ENCODE data around the gene SGMS2.
"Not testable (repeated sequence)": the region's sequence is repeated elsewhere in the genome, so short reads cannot be mapped to it uniquely, and the experiment has no call there.

Gene SGMS2

DNA sequence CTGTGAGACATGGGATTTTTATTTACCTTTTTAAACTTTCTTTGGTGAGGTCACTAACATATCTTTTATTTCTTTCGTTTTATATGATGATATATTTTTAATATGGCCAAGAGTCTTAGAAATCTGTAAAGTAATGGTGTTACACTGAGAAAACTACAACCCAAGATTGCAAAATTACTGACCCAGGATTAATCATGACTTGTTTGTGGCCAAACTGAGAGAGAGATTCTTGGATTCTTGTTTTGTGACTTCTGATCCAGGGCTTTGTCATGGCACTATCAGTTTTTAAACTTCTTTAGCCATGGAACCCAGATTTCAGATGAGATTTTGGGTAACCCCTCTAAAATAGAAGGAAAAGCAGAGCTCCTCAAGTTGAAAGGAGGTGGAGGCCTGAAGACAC lies 42.0 kb downstream of the SGMS2 start:
- DNase-seq (ENCODE audit: low spot score), result no peak

DNA sequence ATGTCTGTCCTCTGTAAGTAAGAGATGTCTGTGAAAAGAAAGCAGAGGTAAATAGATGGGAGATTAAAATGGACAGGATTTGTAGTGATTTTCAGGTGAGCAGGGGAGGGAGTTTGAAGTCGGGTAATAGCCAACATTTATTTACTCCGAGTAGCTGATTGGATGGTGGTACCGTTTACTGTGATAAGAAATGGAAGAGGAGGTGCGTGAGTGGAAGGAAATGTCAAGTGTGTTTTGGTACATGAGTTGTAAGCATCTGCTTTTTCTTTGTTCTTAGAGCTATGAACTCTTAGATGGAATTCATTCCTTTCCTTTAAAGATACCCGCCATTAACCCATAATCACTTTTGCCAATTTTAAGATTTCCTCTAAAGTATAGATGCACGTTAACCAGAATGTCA lies 45.5 kb downstream of the SGMS2 start:
- no peak for DNase-seq (ENCODE audit: low spot score)

DNA sequence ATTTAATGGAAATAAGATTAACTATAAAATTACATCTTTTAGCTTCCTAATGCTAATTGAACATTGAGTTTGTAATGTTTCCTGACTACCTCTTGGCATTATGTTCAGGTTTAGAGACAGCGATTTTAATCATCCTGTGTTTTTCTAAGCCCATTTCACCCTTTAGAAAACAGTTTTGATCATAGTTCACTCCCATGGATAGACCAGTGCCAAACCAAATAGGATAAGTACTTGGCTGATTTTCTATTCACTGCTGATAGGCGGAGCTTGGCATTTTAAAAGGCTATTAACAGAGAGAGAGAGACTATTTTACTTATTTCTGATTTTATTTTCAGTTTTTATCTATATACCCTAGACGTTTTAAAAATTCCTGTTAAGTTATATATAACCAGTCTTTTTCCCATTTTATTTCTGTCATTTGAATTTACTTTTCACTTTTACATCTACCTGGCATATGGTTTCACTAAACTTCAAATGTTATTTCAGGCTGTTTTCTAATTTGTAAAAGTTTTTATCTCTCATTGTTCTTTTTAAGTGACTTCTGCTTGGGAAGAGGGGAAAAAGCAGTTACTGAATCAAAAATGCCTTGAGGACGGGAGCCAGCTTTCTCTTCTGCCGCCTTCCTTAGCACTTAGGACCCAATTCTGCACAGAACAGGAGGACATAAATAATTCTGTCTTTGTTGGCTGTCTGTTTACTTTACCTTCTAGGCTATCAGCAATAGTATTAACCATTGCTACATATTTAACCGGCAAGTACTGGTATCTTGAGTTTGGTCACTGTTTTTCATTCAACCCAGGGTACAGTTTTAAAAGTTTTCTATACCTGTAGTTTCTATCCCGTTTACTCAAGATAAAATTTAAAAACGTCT lies 46.4 kb downstream of the SGMS2 start:
- DNase-seq (ENCODE audit: low spot score), result no peak

DNA sequence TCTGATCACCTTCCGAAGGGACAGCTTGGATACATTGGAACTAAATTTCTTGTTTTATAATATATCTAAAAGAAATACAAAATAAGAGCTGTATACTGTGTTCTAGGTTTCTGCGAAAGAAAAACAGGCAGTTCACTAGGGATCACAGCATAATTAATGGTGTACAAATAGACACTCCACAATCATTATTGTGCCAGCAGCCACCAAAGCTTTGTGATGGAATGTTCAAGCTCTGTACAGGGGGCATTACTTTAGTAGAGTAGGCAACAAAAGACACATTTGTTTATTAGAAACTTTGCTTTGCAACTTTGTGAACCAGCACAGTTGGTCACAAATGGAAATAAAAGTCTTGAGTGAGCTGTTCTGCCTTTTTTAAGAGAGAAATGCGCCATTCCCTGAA lies 49.3 kb downstream of the SGMS2 start:
- no peak for DNase-seq (ENCODE audit: low spot score)

DNA sequence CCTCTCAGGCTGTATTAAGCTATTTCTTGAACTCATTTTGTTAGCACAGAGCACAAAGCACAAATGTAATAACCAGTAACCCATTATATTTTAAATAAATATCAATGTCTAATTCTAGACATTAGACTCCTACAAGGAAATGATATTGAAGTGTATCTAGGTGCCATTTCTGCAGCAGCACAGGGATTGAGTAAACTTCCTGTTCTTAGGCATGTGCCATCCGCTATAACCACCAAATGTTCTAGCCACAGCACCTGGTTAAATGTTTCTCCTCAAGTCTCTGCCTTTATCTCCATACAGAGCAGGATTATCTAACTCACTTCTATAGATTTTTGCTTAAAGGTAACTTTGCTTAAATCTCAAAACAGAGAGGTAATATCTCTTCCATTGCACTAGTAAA lies 51.4 kb downstream of the SGMS2 start:
- DNase-seq (ENCODE audit: low spot score), result no peak

DNA sequence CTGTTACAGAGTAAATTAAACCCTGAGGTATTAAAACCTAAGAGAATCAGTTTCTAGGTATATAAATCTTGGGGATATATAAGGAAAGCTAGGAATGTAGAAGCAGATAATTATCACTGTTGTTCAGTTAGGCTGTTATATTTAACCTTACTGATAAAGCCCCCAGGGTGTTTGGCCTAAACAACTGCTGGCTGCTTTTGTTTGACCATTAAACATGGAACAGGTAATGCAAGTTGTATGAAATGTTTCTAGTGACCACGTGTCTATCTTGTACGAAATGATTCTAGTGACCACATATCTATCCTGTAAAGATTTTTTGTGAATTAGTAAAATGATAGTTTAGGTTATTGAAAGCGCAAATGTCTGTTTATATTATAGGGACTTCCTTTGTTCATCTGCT lies 52.6 kb downstream of the SGMS2 start:
- no peak for DNase-seq (ENCODE audit: low spot score)

DNA sequence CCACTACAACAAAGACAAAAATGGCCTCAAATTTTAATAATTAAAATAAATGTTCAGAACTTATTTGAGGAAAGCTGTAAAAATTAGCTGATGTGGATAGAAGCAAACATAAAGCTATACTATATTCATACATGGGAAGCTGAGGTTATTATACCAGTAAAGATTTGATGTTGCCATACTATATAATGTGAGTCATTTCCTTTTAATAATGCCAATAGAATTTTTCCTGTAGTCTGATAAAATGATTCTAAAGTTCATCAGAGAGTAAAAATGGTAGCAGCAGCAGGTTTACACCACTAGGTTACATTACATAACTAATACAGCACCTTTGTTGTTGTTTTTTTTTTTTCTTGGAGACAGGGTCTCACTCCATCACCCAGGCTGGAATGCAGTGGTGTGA lies 61.1 kb downstream of the SGMS2 start:
- DNase-seq (ENCODE audit: low spot score), result no peak

DNA sequence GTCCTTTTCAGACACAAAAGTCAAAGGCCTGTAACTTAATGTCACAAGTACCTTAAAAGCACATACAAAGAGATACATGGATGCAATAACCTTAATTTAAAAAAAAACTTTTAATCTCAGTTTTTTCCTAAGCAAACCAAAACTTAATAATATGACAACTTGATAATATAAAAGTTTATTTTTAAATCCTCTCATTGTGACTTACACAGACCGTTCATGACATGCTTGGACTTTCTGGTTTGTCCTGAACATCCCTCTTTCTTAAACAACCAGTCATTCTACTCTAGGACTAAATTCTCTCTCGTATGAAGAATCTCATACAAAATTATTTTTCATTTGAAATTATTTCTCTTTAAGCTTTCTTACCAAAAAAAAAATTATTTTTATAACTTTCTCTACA lies 63.5 kb downstream of the SGMS2 start:
- DNase-seq (ENCODE audit: low spot score), result peak; percentile 2

DNA sequence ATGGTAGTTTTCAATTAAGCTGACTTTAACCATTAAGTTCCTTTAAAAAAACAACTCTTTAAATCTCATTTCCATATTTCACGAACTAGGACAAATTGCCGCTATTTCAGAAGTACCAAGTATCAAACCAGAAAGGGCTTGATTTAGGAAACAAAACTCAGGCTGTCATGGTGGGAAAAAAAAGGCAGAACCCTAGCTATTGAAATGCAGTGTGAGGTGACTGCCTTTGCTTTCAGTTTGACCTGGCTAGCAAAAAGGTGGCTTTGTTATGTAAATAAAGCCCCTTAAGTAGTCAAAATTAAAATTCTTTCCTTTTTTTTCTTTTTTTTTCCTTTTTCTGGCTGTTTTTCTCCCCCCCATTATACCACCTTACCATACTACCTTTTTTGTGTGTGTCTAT lies 66.0 kb downstream of the SGMS2 start:
- no peak for DNase-seq (ENCODE audit: low spot score)

DNA sequence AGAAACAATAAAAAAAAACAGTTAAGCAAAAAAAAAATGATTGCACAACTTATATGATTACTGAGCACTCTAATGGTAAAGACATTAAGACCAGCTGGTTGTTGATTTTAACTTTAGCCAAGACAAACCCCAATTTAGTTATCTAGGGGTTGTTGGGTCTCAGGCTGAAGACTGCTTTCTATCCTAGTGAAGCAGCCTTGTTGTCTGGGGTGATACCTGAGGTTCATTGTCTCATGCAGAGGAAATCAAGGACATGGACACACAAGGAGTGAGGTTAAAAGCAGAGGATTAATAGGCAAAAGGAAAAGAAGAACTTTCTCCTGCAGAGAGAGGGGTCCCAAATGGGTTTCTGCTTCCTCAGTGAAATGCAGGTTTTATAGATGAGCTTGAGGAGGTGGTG lies 66.6 kb downstream of the SGMS2 start:
- DNase-seq (ENCODE audit: low spot score), result no peak

DNA sequence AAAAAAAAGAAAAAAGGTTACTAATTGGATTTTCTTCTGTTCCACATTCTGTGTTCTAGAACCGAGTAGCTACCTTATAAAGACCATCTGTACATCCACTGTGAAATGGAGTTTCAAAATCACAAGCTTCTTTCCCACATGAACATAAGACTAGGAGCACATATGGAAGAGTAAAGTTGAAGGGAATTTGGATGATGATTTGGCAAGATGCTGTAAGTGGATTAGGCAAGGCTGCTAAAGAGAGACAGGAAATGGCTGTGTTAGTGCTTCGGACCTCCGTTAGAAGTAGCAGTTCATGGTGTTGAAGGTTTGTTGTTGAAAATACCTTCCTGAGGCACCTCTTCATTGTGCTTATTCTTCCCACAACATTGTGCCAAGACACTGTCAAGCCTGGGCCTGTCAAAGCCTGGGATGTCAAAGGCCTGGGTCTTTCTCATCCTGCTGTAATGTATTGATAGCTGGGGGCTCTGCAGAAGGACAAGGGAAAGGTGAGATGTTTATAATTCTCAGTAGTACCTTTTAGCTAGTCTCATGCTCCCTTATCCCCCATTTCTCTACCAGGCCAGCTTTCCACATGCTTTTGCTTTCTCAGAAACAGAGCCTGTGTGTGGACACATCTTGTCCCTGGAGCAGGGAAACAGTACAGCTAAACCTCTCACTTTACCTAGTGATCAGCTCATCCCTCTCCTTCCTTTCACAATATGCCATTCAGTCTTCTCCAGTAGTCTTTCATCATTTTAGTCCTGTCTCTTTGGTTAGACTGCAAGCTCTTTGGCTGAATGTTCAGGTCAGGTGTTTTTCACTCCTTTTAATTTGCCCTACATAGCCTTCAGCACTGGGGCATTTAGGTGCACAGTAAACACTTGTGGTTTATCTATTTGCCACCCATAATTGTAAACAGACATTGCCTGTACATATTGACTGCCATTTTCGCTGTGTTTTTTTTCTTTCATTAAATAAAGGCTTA lies 68.7 kb downstream of the SGMS2 start:
- no peak for DNase-seq (ENCODE audit: low spot score)

DNA sequence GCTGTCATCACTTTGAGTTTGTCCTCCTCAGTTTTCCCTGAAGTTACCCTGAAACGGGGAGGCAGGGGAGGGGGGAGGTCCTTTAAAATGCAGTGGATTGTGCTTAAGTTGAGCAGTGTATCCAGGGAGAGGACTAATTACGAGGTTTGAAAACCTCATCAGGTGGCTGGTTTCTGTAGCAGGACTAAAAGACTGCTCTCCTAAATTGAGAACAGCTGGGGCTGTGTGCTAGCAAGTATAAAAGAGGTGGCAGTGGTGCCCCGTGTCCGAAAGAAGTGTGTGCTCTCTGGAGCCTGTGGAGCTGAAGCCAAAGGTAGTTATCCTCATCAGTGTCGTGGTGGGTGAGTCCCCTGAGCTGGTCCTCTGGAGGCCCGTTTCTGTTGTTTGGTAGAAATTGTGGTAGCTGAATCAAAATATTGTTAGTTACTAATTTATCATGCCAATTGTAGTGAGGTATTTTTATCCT lies 69.4 kb downstream of the SGMS2 start:
- no peak for DNase-seq (ENCODE audit: low spot score)

DNA sequence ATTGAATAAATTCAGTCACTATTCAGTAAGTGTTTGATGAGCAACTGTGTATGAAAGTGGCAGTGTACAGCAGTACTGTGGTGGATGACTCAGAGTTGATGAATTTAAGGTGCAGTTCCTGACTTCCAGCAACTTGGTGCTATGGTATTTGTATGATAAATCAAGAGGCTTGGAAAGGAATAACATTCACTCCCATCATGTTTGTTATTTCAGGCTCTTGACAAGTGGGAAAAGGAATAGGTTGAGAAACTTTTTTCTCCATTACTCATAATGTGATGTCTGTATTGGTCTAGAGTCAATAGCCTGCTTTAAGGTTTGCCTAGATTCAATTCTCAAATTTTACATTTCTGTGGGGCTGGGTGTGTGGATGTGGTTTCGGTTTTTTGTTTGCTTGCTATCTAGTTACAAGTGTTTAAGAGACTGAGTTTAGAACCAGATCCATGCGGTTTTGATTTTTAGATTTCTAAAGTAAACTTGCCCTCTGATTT lies 71.5 kb downstream of the SGMS2 start:
- peak; percentile 99 for DNase-seq (ENCODE audit: low spot score)

DNA sequence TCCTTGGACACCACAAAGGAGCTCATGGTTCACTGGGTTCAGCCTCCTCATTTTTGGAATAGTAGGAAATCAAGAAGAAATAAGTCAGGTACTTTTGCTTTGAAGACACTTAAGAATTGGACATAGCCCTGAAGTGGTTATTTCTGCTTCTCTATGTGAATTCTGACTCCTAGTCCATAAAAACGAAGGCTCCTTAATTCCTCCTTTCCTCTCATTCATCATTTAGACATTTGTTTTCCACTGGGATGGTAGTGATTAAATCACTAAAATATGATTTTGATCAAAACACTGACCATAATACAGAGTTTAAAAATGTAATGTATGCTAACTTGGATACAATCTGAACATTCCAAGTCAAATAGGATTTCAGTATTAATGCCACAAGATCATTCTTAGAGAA lies 71.9 kb downstream of the SGMS2 start:
- no peak for DNase-seq (ENCODE audit: low spot score)

DNA sequence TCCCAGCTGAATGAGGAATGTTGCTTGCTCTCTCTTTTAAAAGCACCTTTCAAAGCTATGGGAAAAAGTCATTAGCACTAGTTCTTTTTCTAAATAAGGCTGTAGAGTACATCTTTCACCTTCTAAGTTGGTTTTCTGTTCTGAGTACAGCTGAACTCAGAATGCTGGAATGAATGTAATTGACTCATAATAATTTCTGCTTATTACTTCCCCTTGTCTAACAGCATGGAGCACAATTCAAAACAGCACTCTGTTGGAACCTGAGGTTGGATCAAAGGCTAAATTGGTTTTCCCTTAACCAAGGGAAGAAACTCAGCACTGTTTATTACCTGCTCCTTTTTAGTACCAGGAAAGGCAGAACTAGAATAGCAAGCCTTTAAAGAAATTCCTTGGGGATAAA lies 73.1 kb downstream of the SGMS2 start:
- DNase-seq (ENCODE audit: low spot score), result peak; percentile 10

DNA sequence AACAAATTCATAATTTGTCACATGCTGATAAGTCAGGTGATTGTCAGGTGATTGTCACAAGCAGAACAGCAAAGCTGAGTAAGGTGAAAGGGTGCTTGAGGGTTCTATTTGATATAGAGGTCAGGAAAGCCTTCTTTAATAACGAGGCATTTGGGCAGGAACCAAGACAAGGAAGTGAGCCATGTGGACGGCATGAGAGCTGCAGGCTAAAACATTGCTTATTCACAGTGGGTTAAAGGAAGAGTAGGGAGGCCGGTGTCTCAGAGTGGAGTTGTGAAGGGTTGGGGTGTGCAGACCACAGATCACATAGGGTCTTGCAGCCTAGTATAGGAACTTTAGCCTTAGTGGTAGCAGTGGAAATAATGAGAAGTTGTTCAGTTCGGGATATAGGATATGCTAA lies 75.3 kb downstream of the SGMS2 start:
- DNase-seq (ENCODE audit: low spot score), result peak; percentile 6

DNA sequence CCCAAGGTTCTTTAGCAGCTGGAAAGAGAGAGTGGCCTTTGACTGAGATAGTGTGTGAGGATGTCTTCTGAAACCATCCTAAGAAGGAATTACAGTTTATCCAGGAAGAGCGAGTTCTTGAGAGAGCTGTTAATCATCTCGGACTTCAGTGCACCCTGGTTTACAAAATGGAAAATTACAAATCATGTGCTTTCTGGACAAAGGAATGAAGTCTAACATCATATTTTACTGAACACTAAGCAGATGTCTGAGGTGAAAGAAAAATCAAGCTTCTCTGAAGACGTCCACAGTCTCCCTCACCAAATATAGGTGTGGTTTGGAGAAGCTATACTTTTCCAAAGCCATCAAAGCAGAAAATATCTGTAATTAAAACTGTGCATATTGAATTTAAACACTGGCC lies 75.8 kb downstream of the SGMS2 start:
- no peak for DNase-seq (ENCODE audit: low spot score)

DNA sequence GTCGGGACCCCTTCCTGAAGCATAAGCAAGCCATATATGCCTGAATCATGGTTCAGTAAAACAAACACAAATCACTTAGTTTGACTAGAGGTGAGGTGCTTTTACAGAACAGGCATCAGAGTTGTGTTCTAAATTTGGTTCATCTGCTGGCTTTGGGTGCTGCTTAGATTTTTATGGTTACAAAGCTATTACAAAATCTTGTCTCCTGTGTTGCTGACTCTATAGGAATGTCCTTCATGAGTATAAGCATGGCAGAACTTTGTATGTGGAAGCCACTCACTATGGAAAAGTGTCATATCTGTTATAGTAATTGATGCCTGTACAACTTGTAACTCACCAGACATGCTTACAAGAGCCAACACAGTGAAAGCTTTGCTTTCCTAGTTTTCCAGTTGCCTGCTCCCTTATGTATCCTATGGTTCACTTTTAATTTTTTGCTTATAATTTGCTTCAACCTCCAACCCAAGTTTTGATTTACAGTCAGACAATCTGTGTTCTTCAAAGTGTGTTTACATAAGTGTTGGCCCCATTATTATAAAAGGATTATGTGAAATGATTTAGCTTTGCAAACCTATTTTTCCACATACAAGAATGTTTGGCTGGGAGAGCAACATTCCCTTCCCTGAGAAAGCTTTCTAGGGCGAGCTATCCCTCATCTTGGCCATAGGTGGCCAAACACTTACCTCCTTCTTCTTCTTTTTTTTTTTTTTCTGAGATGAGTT lies 76.6 kb downstream of the SGMS2 start:
- DNase-seq (ENCODE audit: low spot score), result no peak

DNA sequence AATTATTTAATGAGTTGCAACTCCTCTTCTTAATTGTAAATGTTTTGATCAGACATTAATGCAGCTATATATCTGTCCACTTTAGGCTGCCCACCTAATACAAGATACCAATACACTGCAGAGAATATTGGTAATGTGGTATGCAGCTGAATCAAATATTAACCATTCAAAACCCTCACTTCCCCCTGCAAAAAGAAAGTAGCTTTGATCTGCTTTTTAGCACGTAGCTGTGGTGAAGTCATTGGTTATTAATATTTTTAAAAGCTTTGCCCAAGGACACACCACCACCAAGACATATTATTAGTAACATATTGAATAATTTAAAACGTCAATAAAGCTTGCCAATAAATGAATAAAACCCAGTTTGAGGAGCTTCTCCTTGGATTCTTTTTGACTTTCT lies 78.0 kb downstream of the SGMS2 start:
- no peak for DNase-seq (ENCODE audit: low spot score)

DNA sequence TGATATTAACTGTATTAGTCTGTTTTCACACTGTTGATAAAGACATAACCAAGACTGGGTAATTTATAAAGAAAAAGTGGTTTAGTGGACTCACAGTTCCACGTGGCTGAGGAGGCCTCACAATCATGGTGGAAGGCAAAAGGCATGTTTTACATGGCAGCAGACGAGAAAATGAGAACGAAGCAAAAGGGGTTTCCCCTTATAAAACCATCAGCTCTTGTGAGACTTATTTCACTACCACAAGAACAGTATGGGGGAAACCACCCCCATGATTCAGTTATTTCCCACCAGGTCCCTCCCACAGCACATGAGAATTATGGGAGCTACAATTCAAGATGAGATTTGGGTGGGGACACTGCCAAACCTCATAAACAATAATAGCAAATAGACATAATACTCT lies 80.3 kb downstream of the SGMS2 start:
- DNase-seq (ENCODE audit: low spot score), result not testable (repeated sequence)

DNA sequence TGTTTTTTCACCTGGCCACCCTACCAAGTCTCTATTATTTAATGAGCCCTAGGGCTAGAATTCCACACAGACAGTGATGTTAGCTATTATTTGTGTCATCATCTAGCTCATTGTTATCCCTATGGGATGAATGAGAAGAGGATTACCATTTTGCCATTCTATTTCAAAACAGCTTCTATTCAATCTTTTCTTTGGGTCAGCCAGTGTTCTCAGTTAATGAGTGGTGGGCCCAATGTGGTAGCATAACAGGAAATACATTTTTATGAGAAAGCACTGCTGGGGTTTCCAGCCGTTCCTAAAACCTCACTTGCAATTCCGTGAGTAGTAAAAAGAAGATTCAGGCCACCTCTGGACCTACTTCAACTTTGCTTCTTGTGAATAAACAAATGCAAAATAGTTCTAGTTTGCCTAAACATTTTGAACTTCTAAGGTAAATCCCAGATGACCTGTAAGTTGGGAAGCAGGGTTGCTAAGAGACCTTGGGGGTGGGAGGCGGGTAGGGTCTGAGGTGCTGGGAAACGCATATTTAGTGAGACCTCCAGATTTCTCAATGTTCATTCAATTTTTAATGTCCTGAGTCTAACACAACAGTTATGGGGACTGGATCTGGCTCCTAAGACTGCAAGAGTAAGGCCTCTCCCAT lies 81.8 kb downstream of the SGMS2 start:
- DNase-seq (ENCODE audit: low spot score), result no peak

DNA sequence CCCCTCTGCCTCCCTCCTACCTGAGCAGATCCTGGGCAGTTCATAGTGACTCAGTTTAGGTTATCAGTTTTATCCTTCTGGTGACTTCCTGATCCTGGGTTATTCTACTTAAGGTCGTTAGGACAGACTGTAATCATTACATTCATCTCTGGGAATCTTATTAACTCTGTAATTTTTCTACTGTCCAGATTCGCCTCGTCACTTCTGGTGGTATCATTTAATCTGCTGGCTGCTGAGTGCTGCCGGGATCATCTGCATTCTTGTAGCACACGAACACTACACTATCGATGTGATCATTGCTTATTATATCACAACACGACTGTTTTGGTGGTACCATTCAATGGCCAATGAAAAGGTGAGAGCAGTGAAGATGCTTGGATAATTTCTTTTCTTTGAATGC lies 83.6 kb downstream of the SGMS2 start:
- no peak for DNase-seq (ENCODE audit: low spot score)
